Right atrium auricular region (tissue), 2 donors: ENCODE measurements around the gene SOX6. TPM values are rescaled to one million over a fixed set of nuclear protein-coding genes. Genes with fewer than 3 reads are reported as not detected.

ENCODE experiments used
- DNase-seq: peaks from one replicate; pipeline ENCODE4 v3.0.0-alpha.2; 2019; ENCODE audit warnings: low spot score
- H3K27ac ChIP-seq, 2 donors: fragments of 200-600 bp; sonication (generic); 1 replicate in 1 of 2; 2 replicates in 1 of 2; pipeline ENCODE4 v1.5.1; 2016 to 2019
- H3K27me3 ChIP-seq, 2 donors: fragments of 200-600 bp; sonication (generic); one replicate each; pipeline versions ENCODE4 v1.5.1 to v1.6.0; 2017 to 2019
- H3K36me3 ChIP-seq: fragments of 200-600 bp; sonication (generic); one replicate; pipeline ENCODE4 v1.5.1; 2016
- H3K4me1 ChIP-seq, 2 donors: fragments of 200-600 bp; sonication (generic); one replicate each; pipeline versions ENCODE4 v1.5.1 to v1.6.0; 2017 to 2019
- H3K4me3 ChIP-seq, 2 donors: fragments of 200-600 bp; sonication (generic); 1 replicate in 1 of 2; 2 replicates in 1 of 2; pipeline ENCODE4 v1.5.1; 2017 to 2019; ENCODE audit warnings: mild to moderate bottlenecking in 1 of 2, moderate library complexity in 1 of 2
- H3K9me3 ChIP-seq, 2 donors: fragments of 200-600 bp; sonication (generic); one replicate each; pipeline ENCODE4 v1.5.1; 2019
- total RNA-seq, 2 donors: library from RNA; depleted of rRNA; stranded (reverse); fragments of >200 nt; gene quantifications; one replicate each; pipeline ENCODE4 v1.1.0, GENCODE V29; 2016
- TF ChIP-seq, protein P1 (sequence below), 2 donors: fragments of 200-600 bp; sonication (generic); IDR thresholded peaks; one replicate each; pipeline ENCODE4 v1.5.1; 2019; ENCODE audit warnings: antibody characterized with exemption in 2 of 2

Gene SOX6
- total RNA-seq, 2 donors from 2014 or later: 13.5 to 14.3 TPM

DNA sequence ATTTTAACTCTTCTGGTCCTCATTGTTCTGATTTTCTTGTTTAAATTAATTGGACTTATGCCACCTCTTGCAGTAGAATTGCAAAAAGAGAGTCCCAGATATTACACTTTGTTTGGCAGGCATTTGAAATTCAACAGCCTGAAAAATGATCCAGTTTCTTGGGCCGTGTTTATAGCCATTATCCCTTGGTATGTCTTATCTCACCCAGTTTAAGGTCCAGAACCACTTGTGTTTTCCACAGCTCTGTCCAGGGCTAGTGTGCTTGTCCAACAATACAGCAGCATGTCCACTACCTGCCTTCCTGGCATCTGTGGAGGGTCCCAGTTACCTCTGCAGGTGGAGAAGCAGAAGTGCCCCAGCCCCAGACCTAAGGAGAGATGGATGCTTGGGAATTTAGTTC lies 397.4 kb downstream of the SOX6 start:
- no peak for DNase-seq
- H3K4me3 ChIP-seq: no peak overlapping the region

DNA sequence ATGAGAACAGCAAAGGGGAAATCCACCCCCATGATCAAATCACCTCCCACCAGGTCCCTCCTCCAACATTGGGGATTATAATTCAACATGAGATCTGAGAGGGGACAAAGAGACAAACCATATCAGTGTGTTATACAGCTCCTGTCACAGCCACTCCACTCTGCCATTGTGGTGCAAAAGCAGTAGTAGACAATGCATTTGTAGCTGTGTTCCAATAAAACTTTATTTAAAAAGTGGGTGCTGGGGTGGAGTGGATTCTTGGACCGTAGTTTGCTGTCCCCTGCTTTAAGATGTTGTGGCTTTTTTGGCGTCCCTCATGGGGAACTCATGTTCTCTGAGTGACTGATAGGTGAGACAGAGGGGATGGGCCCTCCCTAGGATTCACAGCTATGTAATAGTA lies 399.1 kb downstream of the SOX6 start:
- no peak overlapping the region for H3K27ac ChIP-seq
- no peaks in the 10 kb centered on the region for H3K27me3 ChIP-seq
- TF ChIP-seq, protein P1, sequence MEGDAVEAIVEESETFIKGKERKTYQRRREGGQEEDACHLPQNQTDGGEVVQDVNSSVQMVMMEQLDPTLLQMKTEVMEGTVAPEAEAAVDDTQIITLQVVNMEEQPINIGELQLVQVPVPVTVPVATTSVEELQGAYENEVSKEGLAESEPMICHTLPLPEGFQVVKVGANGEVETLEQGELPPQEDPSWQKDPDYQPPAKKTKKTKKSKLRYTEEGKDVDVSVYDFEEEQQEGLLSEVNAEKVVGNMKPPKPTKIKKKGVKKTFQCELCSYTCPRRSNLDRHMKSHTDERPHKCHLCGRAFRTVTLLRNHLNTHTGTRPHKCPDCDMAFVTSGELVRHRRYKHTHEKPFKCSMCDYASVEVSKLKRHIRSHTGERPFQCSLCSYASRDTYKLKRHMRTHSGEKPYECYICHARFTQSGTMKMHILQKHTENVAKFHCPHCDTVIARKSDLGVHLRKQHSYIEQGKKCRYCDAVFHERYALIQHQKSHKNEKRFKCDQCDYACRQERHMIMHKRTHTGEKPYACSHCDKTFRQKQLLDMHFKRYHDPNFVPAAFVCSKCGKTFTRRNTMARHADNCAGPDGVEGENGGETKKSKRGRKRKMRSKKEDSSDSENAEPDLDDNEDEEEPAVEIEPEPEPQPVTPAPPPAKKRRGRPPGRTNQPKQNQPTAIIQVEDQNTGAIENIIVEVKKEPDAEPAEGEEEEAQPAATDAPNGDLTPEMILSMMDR (IDR thresholded peaks at IDR 0.05): no peak
- H3K36me3 ChIP-seq: no peaks in the 10 kb centered on the region
- no peaks in the 10 kb centered on the region for H3K9me3 ChIP-seq
- no peak overlapping the region for H3K4me3 ChIP-seq
- no peak for DNase-seq
- H3K4me1 ChIP-seq: peaks cover 0 to 12% of the 10 kb centered on the region in 2 donors

More for the DNA sequence above, 397.4 kb downstream of the SOX6 start:
- Histone ChIP-seq H3K4me1 (peaks cover 0 to 12% of the 10 kb centered on the region in 2 donors), H3K27me3 (no peaks in the 10 kb centered on the region), H3K36me3 (no peaks in the 10 kb centered on the region), H3K9me3 (no peaks in the 10 kb centered on the region), H3K27ac (no peak overlapping the region)
- TF ChIP-seq, protein P1 (IDR thresholded peaks at IDR 0.05): no peak

DNA sequence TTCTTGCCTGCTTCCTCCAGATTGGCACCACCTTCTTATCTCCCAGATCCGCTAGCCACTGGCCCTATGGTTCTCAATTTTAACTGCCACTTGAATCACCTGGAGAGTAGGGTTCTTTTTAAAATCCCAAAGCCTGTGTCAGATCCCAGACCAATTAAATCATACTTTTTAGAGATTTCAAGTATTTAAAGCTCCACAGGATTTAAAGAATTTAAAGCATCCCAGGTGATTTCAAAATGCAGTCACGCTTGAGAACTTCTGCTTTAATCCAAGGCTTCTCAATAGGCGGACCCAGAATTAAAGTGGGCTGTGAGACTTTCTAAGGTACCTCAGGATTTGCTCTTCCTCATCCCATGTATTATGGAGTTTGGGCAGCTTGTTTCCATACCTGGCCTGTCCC lies 400.0 kb downstream of the SOX6 start:
- no peak overlapping the region for H3K4me3 ChIP-seq
- H3K4me1 ChIP-seq: peaks cover 0 to 12% of the 10 kb centered on the region in 2 donors
- H3K27me3 ChIP-seq: no peaks in the 10 kb centered on the region
- DNase-seq: no peak
- H3K9me3 ChIP-seq: no peaks in the 10 kb centered on the region
- TF ChIP-seq, protein P1 (IDR thresholded peaks at IDR 0.05): no peak
- no peaks in the 10 kb centered on the region for H3K36me3 ChIP-seq
- H3K27ac ChIP-seq: no peak overlapping the region

DNA sequence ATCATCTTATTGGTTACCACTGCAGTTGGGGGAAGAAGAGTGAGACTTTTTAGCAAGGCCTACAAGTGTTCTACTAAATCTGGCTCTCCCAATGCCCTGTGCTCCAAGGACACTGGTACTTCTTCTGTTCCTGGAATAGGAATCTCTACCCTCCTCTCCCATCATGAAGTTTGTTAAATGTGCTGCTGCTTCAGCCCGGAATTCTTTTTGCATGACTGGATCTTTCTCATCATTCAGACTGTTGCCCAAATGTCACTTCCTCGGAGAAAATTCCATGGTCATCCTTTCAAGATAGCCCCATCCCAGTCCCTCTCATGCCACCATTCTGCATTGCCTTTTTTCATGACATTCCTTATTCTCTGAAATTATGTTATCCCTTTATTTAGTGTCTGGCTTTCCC lies 400.8 kb downstream of the SOX6 start:
- Histone ChIP-seq H3K4me3 (no peak overlapping the region), H3K27ac (no peak overlapping the region), H3K27me3 (no peaks in the 10 kb centered on the region), H3K4me1 (peaks cover 0 to 12% of the 10 kb centered on the region in 2 donors), H3K36me3 (no peaks in the 10 kb centered on the region), H3K9me3 (no peaks in the 10 kb centered on the region)
- TF ChIP-seq, protein P1 (IDR thresholded peaks at IDR 0.05): no peak
- no peak for DNase-seq

DNA sequence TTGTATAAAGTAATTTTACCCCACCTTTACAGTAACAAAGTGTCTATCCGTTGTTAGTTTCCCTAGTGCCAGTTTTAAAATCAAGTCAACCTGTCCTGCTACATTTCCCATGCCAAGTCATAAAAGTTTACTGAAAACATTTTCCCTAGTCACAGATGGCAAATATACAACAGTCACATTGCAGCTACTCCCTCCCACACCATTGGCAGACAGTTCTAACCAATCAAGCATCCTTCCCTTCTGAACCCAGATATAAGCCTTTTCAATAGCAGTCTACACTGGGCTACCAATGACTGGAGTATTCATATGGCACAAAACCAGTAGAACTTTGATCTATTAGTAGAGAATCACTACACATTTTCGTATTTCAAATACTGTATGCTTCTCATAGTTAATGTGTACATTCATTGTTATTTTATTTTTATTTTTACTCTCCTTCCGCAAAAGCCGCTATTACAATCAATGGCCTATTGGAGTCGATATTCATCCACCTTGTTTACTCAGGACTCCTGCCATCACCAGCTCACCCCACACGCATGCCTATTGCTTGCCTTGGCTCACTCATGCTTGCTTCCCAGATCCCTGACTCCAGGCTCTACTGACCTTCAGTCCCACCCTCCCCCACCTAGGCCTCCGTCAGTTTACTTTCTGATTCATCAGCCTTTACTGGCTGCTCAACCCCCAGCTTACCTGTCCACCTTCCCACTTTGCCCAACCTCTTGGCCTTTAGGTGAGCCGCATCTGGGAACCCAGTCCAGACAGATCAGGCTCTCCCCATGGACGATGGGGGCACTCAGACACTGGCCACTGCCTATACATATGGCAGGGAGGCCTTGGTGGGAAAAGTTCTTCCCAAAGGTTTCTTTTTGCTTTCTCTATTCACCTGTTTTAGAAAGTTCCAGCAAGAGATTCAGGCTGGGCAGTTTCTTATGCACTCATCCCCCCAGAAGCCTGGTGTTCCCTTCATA lies 408.4 kb downstream of the SOX6 start:
- Histone ChIP-seq H3K4me3 (no peak overlapping the region), H3K36me3 (no peaks in the 10 kb centered on the region), H3K27ac (no peak overlapping the region), H3K9me3 (peaks cover 0 to 10% of the 10 kb centered on the region in 2 donors), H3K27me3 (no peaks in the 10 kb centered on the region), H3K4me1 (no peaks in the 10 kb centered on the region)
- DNase-seq: no peak
- TF ChIP-seq, protein P1 (IDR thresholded peaks at IDR 0.05): no peak
